Endodermal cell (in vitro differentiated cells): Measurements from ENCODE around the gene CHSY1. TPM values are rescaled to one million over a fixed set of nuclear protein-coding genes. Genes with fewer than 3 reads are reported as not detected.

ENCODE experiments used
- DNase-seq: peaks from one replicate; pipeline ENCODE4 v3.0.0-alpha.2; 2017
- H3K27ac ChIP-seq: 2 replicates; pipeline ENCODE4 v1.5.1; 2013; ENCODE audit warnings: mild to moderate bottlenecking, low read depth, low read length, moderate library complexity
- H3K27me3 ChIP-seq: 2 replicates; pipeline ENCODE4 v1.6.1; 2013; ENCODE audit warnings: mild to moderate bottlenecking, low read length, moderate library complexity; ENCODE audit not compliant: insufficient read depth, control insufficient read depth, poor library complexity, severe bottlenecking
- H3K36me3 ChIP-seq: 2 replicates; pipeline ENCODE4 v1.7.0; 2013; ENCODE audit warnings: mild to moderate bottlenecking, low read length, moderate library complexity; ENCODE audit not compliant: control insufficient read depth, insufficient read depth
- H3K4me1 ChIP-seq: one replicate; pipeline ENCODE4 v1.7.0; 2013; ENCODE audit warnings: low read length; ENCODE audit not compliant: control insufficient read depth, insufficient read depth
- H3K4me3 ChIP-seq: 2 replicates; pipeline ENCODE4 v1.5.1; 2013; ENCODE audit warnings: mild to moderate bottlenecking, low read length, moderate library complexity
- H3K9ac ChIP-seq: 2 replicates; pipeline ENCODE4 v1.6.1; 2013; ENCODE audit warnings: mild to moderate bottlenecking, low read length, moderate library complexity; ENCODE audit not compliant: poor library complexity, severe bottlenecking; ENCODE audit errors: extremely low read depth
- H3K9me3 ChIP-seq: 2 replicates; pipeline ENCODE4 v1.6.1; 2013; ENCODE audit warnings: mild to moderate bottlenecking, low read length, moderate library complexity; ENCODE audit not compliant: control insufficient read depth
- H3K27ac Mint-ChIP-seq: 2 replicates; pipeline ENCODE4 v1.8.0; 2020; ENCODE audit warnings: mixed read lengths
- H3K27me3 Mint-ChIP-seq: 2 replicates; pipeline ENCODE4 v1.8.0; 2021; ENCODE audit warnings: mild to moderate bottlenecking, mixed read lengths; ENCODE audit not compliant: insufficient read depth
- H3K36me3 Mint-ChIP-seq: 2 replicates; pipeline ENCODE4 v1.8.0; 2020; ENCODE audit warnings: low read depth, mixed read lengths
- H3K4me1 Mint-ChIP-seq: 2 replicates; pipeline ENCODE4 v1.8.0; 2020; ENCODE audit warnings: mixed read lengths
- H3K4me3 Mint-ChIP-seq: 2 replicates; pipeline ENCODE4 v1.8.0; 2020; ENCODE audit warnings: mild to moderate bottlenecking, moderate library complexity, mixed read lengths
- H3K9me3 Mint-ChIP-seq: 2 replicates; pipeline ENCODE4 v1.8.0; 2020; ENCODE audit warnings: mild to moderate bottlenecking, mixed read lengths
- CTCF ChIP-seq: fragments of 200-600 bp; sonication (generic); conservative IDR thresholded peaks from 2 replicates; pipeline ENCODE4 v1.5.0; 2021; ENCODE audit warnings: antibody characterized with exemption, mild to moderate bottlenecking
- WGBS, 2 experiments: methylation state at CpG; one replicate each; pipeline versions ENCODE4 v1.1.5 to v1.1.7; 2013; ENCODE audit warnings: missing lambda C conversion rate in 2 of 2, mixed read lengths in 1 of 2; ENCODE audit not compliant: insufficient coverage in 1 of 2, insufficient read length in 1 of 2; 5-methylcytosine and 5-hydroxymethylcytosine counted together
- total RNA-seq, 2 donors: library from RNA; stranded (reverse); fragmentation: NEBNext Ultra II Directional in 1 of 2; extraction: Animal tissue kit (Norgen Biotek cat#: 25700) in 1 of 2; gene quantifications; 2 replicates in 1 of 2; 3 replicates in 1 of 2; pipeline ENCODE4 v1.2.1, GENCODE V29; 2021

CHSY1 gene
- total RNA-seq, 2 donors from 2014 or later, result 33.3 to 39.9 TPM

GRCh38 chr15:101133181-101133460 lies 118.7 kb downstream of the CHSY1 start:
- Mint-ChIP-seq H3K4me1 (no peaks in the 10 kb centered on the region), H3K27me3 (no peaks in the 10 kb centered on the region), H3K4me3 (no peak overlapping the region), H3K9me3 (peaks cover 12% of the 10 kb centered on the region), H3K36me3 (no peaks in the 10 kb centered on the region), H3K27ac (no peak overlapping the region)
- H3K36me3 ChIP-seq, result no peaks in the 10 kb centered on the region
- no peak for TF ChIP-seq CTCF
- DNase-seq, result peak; percentile 32
- H3K27me3 ChIP-seq, result no peaks in the 10 kb centered on the region
- H3K4me1 ChIP-seq, result no peaks in the 10 kb centered on the region
- no peak overlapping the region for H3K4me3 ChIP-seq
- H3K9ac ChIP-seq, result no peak overlapping the region
- H3K27ac ChIP-seq, result no peak overlapping the region
- 95 to 100% methylated on average over 1 to 8 of the region's 8 CpGs for WGBS, 2 experiments
- no peaks in the 10 kb centered on the region for H3K9me3 ChIP-seq

DNA sequence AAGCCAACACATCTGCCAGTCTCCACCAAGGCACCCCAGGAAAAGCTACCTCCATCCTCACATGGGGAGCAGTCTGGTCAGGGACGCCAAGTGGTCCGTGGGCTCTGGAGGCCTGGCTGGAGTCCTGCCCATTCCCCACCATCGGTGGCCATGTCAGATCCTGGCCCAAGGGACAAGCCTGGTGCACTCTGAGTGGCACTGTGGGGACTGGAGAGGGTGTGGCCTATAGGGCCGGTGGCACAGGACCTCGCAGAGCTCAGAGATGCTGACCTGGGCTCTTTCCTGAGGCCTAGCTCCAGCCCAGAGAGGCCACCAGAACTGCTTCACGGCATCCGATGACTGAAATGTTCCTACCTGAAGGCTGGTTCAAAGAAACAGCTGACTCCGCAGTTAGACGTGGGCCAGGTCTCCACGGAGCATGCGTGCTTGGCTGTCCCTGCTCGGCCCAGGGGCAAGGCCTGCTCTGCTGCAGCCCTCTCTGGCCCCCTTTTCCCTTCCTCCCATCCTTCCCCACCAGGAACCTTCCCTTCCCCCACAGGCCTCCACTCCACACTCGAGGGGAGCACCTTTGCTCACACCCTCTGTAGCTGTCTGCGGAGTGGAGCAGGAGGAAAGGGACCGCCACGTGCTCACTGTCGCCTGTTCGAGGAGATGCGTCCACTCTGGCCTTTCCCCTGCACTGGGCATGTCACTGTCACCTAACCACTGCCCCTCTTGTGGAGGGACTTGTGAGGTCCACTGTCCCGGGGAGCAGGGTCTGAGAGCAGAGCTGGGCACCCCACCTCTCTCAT lies 119.3 kb downstream of the CHSY1 start:
- DNase-seq, result no peak
- Histone ChIP-seq H3K36me3 (no peaks in the 10 kb centered on the region), H3K4me1 (no peaks in the 10 kb centered on the region), H3K4me3 (no peak overlapping the region), H3K27me3 (no peaks in the 10 kb centered on the region), H3K9me3 (no peaks in the 10 kb centered on the region), H3K27ac (no peak overlapping the region), H3K9ac (no peak overlapping the region)
- Mint-ChIP-seq H3K9me3 (peaks cover 17% of the 10 kb centered on the region), H3K4me3 (no peak overlapping the region), H3K27me3 (no peaks in the 10 kb centered on the region), H3K27ac (no peak overlapping the region), H3K36me3 (no peaks in the 10 kb centered on the region), H3K4me1 (no peaks in the 10 kb centered on the region)
- 90 to 93% methylated on average over 7 to 20 of the region's 20 CpGs for WGBS, 2 experiments
- TF ChIP-seq CTCF, result no peak

- Mint-ChIP-seq H3K4me3 (no peak overlapping the region), H3K9me3 (peaks cover 17% of the 10 kb centered on the region), H3K36me3 (no peaks in the 10 kb centered on the region), H3K27ac (no peak overlapping the region), H3K4me1 (peaks cover 7% of the 10 kb centered on the region), H3K27me3 (no peaks in the 10 kb centered on the region)
- peak; percentile 33 for DNase-seq
- Histone ChIP-seq H3K27ac (no peak overlapping the region), H3K9me3 (no peaks in the 10 kb centered on the region), H3K4me1 (peaks cover under 1% of the 10 kb centered on the region), H3K4me3 (no peak overlapping the region), H3K36me3 (no peaks in the 10 kb centered on the region), H3K27me3 (no peaks in the 10 kb centered on the region), H3K9ac (no peak overlapping the region)
- 82 to 84% methylated on average over 12 to 18 of the region's 18 CpGs for WGBS, 2 experiments
- no peak for TF ChIP-seq CTCF
These were observed 120.1 kb downstream of the CHSY1 start for GRCh38 chr15:101131489-101132389.
